CD4-positive, alpha-beta T cell treated with Interleukin-6 at 100 ng/mL for 8 hours (primary cell): ENCODE measurements around the gene SART1.
A peak's percentile ranks its signal among the peaks of the same experiment; 100 is the strongest.

Experiments
- DNase-seq: peaks from one replicate; pipeline ENCODE4 v3.0.0-alpha.2; 2020; ENCODE audit warnings: mixed read lengths, low spot score

Gene SART1

GRCh38 chr11:65967329-65967934 is 5.9 kb downstream of the SART1 start:
- DNase-seq, result no peak

- no peak for DNase-seq
These were observed 7.3 kb downstream of the SART1 start for GRCh38 chr11:65968600-65969482.

GRCh38 chr11:65972116-65972515 is 10.6 kb downstream of the SART1 start:
- DNase-seq, result no peak

GRCh38 chr11:65973439-65974110 is 12.0 kb downstream of the SART1 start:
- DNase-seq, result no peak

- DNase-seq, result no peak
These were observed 14.2 kb downstream of the SART1 start for GRCh38 chr11:65975771-65976170.

- DNase-seq, result no peak
These were observed 15.0 kb downstream of the SART1 start for GRCh38 chr11:65976216-65977176.

- DNase-seq, result no peak
These were observed 16.3 kb downstream of the SART1 start for GRCh38 chr11:65977621-65978390.

- DNase-seq, result no peak
These were observed 17.1 kb downstream of the SART1 start for GRCh38 chr11:65978391-65979238.

GRCh38 chr11:65979261-65979759 is 17.8 kb downstream of the SART1 start:
- no peak for DNase-seq

- no peak for DNase-seq
These were observed 19.7 kb downstream of the SART1 start for GRCh38 chr11:65981101-65981740.

- DNase-seq, result no peak
These were observed 20.7 kb downstream of the SART1 start for GRCh38 chr11:65981972-65982823.

GRCh38 chr11:65982824-65983588 is 21.5 kb downstream of the SART1 start:
- DNase-seq, result no peak

- no peak for DNase-seq
These were observed 22.1 kb downstream of the SART1 start for GRCh38 chr11:65983589-65983987.

GRCh38 chr11:65987336-65987735 is 25.8 kb downstream of the SART1 start:
- no peak for DNase-seq

GRCh38 chr11:65988791-65989592 is 27.5 kb downstream of the SART1 start:
- peak; percentile 94 for DNase-seq

GRCh38 chr11:65992056-65992455 is 30.5 kb downstream of the SART1 start:
- DNase-seq, result no peak

- no peak for DNase-seq
These were observed 35.8 kb downstream of the SART1 start for GRCh38 chr11:65997286-65997685.
